B cell (primary cell): Measurements from ENCODE around the gene BTD. TPM values are rescaled to one million over a fixed set of nuclear protein-coding genes. Genes with fewer than 3 reads are reported as not detected.

ENCODE experiments used
- ATAC-seq: fragments of 200-7000 bp; cut with Tn5 transposase; one replicate; pipeline ENCODE4 v1.10.0; 2021; ENCODE audit warnings: low read depth, mild to moderate bottlenecking, moderate number of reproducible peaks, moderate library complexity
- CTCF ChIA-PET: fragments of 350-600 bp; sonication (Branson Sonifier 250); formaldehyde crosslinking; loops from one replicate; lab custom pipeline; 2021; ENCODE audit warnings: antibody characterized with exemption, inconsistent platforms; lab: Charles Lee
- POLR2A ChIA-PET: fragments of 350-600 bp; sonication (Branson Sonifier 250); formaldehyde crosslinking; loops from one replicate; lab custom pipeline; 2021; ENCODE audit warnings: antibody characterized with exemption; lab: Charles Lee
- DNase-seq: peaks from one replicate; pipeline ENCODE4 v3.0.0; 2013
- H2AFZ ChIP-seq: 2 replicates; pipeline ENCODE4 v1.6.1; 2012; ENCODE audit warnings: mild to moderate bottlenecking, low read depth, low read length; ENCODE audit not compliant: insufficient read depth, poor library complexity, severe bottlenecking
- H3K27ac ChIP-seq, 2 donors: 1 replicate in 1 of 2; 2 replicates in 1 of 2; pipeline ENCODE4 v1.5.1; 2012 to 2013; ENCODE audit warnings: low read length in 2 of 2, mild to moderate bottlenecking in 2 of 2, moderate library complexity in 1 of 2
- H3K27me3 ChIP-seq, 4 experiments: fragments of 200-600 bp in 1 of 4; sonication (generic) in 1 of 4; replicated peaks in 1 of 4; 1 replicate in 2 of 4; 2 replicates in 2 of 4; pipeline versions ENCODE4 v1.6.1 to v1.7.0; 2013 to 2016; ENCODE audit warnings: low read length in 3 of 4, mild to moderate bottlenecking in 2 of 4, mixed read lengths in 1 of 4, moderate library complexity in 1 of 4; ENCODE audit not compliant: insufficient read depth in 4 of 4, control insufficient read depth in 3 of 4; ENCODE audit errors: control extremely low read depth in 1 of 4
- H3K36me3 ChIP-seq, 2 experiments: replicated peaks in 1 of 2; 1 replicate in 1 of 2; 2 replicates in 1 of 2; pipeline versions ENCODE4 v1.6.1 to v1.7.1; 2013; ENCODE audit warnings: low read length in 1 of 2; ENCODE audit not compliant: insufficient read depth in 2 of 2, control insufficient read depth in 1 of 2; ENCODE audit errors: control extremely low read depth in 1 of 2, extremely low read depth in 1 of 2
- H3K4me1 ChIP-seq, 2 donors: fragments of 200-600 bp in 1 of 2; sonication (generic) in 1 of 2; 1 replicate in 1 of 2; 2 replicates in 1 of 2; pipeline versions ENCODE4 v1.5.1 to v1.6.1; 2013 to 2017; ENCODE audit warnings: low read length in 2 of 2; ENCODE audit not compliant: control insufficient read depth in 2 of 2, insufficient read depth in 2 of 2
- H3K4me2 ChIP-seq: replicated peaks from 2 replicates; pipeline ENCODE3; 2012; ENCODE audit warnings: mild to moderate bottlenecking, low read depth, low read length; ENCODE audit not compliant: poor library complexity, severe bottlenecking
- H3K4me3 ChIP-seq, 5 experiments: fragments of 200-600 bp in 1 of 5; sonication (generic) in 1 of 5; 1 replicate in 3 of 5; 2 replicates in 2 of 5; pipeline versions ENCODE4 v1.5.1 to v1.7.0; 2011 to 2016; ENCODE audit warnings: low read length in 4 of 5, mild to moderate bottlenecking in 4 of 5, low read depth in 2 of 5, control low read depth in 1 of 5, moderate library complexity in 1 of 5; ENCODE audit not compliant: insufficient read depth in 1 of 5; ENCODE audit errors: control extremely low read depth in 1 of 5, extremely low read depth in 1 of 5
- H3K79me2 ChIP-seq: fragments of 200-600 bp; sonication (generic); one replicate; pipeline ENCODE4 v1.6.0; 2016; ENCODE audit warnings: low read length; ENCODE audit not compliant: control insufficient read depth, insufficient read depth
- H3K9ac ChIP-seq: fragments of 200-600 bp; sonication (generic); 2 replicates; pipeline ENCODE4 v1.6.1; 2017; ENCODE audit warnings: mild to moderate bottlenecking, low read length, moderate library complexity
- H3K9me3 ChIP-seq, 3 donors: one replicate each; pipeline versions ENCODE4 v1.6.1 to v1.7.1; 2013; ENCODE audit warnings: low read length in 2 of 3; ENCODE audit not compliant: control insufficient read depth in 2 of 3, insufficient read depth in 1 of 3; ENCODE audit errors: control extremely low read depth in 1 of 3
- H4K20me1 ChIP-seq: 2 replicates; pipeline ENCODE4 v1.6.0; 2012; ENCODE audit warnings: mild to moderate bottlenecking, low read length; ENCODE audit not compliant: insufficient read depth, control insufficient read depth, poor library complexity, severe bottlenecking
- H3K27ac Mint-ChIP-seq: one replicate; pipeline ENCODE4 v1.8.0; 2021; ENCODE audit warnings: mixed read lengths
- H3K27me3 Mint-ChIP-seq: one replicate; pipeline ENCODE4 v1.8.0; 2021; ENCODE audit warnings: mixed read lengths
- H3K4me1 Mint-ChIP-seq: one replicate; pipeline ENCODE4 v1.8.0; 2021; ENCODE audit warnings: mixed read lengths
- H3K4me3 Mint-ChIP-seq: one replicate; pipeline ENCODE4 v1.8.0; 2021; ENCODE audit warnings: mixed read lengths
- H3K9me3 Mint-ChIP-seq: one replicate; pipeline ENCODE4 v1.8.0; 2022; ENCODE audit warnings: mixed read lengths; ENCODE audit not compliant: insufficient read depth
- EZH2 ChIP-seq: IDR thresholded peaks from 2 replicates; pipeline ENCODE4 v1.6.1; 2012; ENCODE audit warnings: borderline replicate concordance, low read depth, mild to moderate bottlenecking, moderate library complexity, low read length; ENCODE audit not compliant: insufficient read depth, poor library complexity, severe bottlenecking
- WGBS: methylation state at CpG from one replicate; pipeline ENCODE4 v1.1.5; 2013; ENCODE audit warnings: missing lambda C conversion rate; ENCODE audit not compliant: insufficient coverage; 5-methylcytosine and 5-hydroxymethylcytosine counted together
- intact Hi-C: fragments of 100-400 bp; cut with micrococcal nuclease; formaldehyde crosslinking; loops from one replicate; pipeline ENCODE4 v1.10.0; 2022
- polyA plus RNA-seq: library from polyadenylated mRNA; depleted of rRNA; stranded (reverse); fragments of >200 nt; gene quantifications from 2 replicates; pipeline ENCODE4 v1.2.3, GENCODE V29; 2012
- total RNA-seq, 2 donors: library from RNA; stranded (reverse); fragments of 120-200 nt in 1 of 2; gene quantifications; 1 replicate in 1 of 2; 2 replicates in 1 of 2; pipeline versions ENCODE4 v1.2.3 to v1.2.4, GENCODE V29; 2013 to 2022
- TF ChIP-seq, protein P1 (sequence below): fragments of 200-600 bp; IDR thresholded peaks from one replicate; pipeline ENCODE4 v1.8.0; 2022; ENCODE audit warnings: antibody characterized with exemption, mild to moderate bottlenecking

BTD gene
- total and polyA plus RNA-seq, 2 donors (not counting 1 experiment from before 2014, with no cell fraction given): 8.2 to 25.3 TPM

- Histone ChIP-seq H2AFZ (no peak overlapping the region), H3K27me3 (no peaks in the 10 kb centered on the region), H3K27ac (no peak overlapping the region), H3K79me2 (peaks cover 22% of the 10 kb centered on the region), H3K36me3 (peaks cover 0 to 1% of the 10 kb centered on the region in 2 experiments), H4K20me1 (no peaks in the 10 kb centered on the region), H3K4me2 (no peak overlapping the region), H3K4me1 (peaks cover 0 to 4% of the 10 kb centered on the region in 2 donors), H3K9me3 (peaks cover 4 to 23% (median 9%) of the 10 kb centered on the region in 3 donors), H3K9ac (no peak overlapping the region), H3K4me3 (no peak overlapping the region)
- POLR2A ChIA-PET: no interaction called here
- 86% methylated on average over 2 of the region's 4 CpGs for WGBS
- no peak overlapping the region for H3K4me3 Mint-ChIP-seq
- peaks cover 4% of the 10 kb centered on the region for H3K4me1 Mint-ChIP-seq
- TF ChIP-seq, protein P1, sequence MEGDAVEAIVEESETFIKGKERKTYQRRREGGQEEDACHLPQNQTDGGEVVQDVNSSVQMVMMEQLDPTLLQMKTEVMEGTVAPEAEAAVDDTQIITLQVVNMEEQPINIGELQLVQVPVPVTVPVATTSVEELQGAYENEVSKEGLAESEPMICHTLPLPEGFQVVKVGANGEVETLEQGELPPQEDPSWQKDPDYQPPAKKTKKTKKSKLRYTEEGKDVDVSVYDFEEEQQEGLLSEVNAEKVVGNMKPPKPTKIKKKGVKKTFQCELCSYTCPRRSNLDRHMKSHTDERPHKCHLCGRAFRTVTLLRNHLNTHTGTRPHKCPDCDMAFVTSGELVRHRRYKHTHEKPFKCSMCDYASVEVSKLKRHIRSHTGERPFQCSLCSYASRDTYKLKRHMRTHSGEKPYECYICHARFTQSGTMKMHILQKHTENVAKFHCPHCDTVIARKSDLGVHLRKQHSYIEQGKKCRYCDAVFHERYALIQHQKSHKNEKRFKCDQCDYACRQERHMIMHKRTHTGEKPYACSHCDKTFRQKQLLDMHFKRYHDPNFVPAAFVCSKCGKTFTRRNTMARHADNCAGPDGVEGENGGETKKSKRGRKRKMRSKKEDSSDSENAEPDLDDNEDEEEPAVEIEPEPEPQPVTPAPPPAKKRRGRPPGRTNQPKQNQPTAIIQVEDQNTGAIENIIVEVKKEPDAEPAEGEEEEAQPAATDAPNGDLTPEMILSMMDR: no peak
- TF ChIP-seq EZH2: no peak
- H3K27ac Mint-ChIP-seq: no peak overlapping the region
- CTCF ChIA-PET: no interaction called here
- ATAC-seq (no peak), DNase-seq (no peak)
- H3K9me3 Mint-ChIP-seq: peaks cover 21% of the 10 kb centered on the region
- no peaks in the 10 kb centered on the region for H3K27me3 Mint-ChIP-seq
- intact Hi-C loops: no loop called here
Measured at GRCh38 chr3:15623535-15624440, 22.2 kb downstream of the BTD start.

DNA sequence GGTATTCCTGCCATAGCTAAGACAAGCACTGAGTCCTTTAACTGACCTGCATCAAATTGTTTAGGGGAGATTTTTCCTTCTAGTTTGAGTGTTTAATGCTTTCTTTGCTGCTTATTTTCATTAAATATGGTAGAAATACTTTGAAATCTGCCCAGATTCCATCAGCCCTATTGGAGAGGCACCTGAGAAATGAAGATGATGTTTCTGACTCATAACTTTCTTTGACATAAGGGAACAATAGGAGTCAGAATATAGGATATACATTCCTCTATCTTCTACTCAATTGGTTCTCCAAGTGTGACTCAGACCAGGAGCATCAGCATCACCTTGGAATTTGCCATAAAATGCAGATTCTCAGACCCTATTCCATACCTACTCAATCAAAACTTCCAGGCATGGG lies 27.4 kb downstream of the BTD start:
- ATAC-seq: no peak
- intact Hi-C loops: no loop called here
- no peaks in the 10 kb centered on the region for H3K27me3 ChIP-seq
- CTCF ChIA-PET: interaction anchor here (1.0 to 6.7 kb wide), 6 partner anchors 14 to 619 kb away, joined by 3 to 87 read pairs (median 4); partner anchors contain the start of gene ANKRD28
- H3K9ac ChIP-seq: no peak overlapping the region
- no peak for DNase-seq
- H4K20me1 ChIP-seq: no peaks in the 10 kb centered on the region
- Mint-ChIP-seq H3K4me3 (no peak overlapping the region), H3K4me1 (peaks cover 17% of the 10 kb centered on the region), H3K27me3 (no peaks in the 10 kb centered on the region), H3K9me3 (no peaks in the 10 kb centered on the region), H3K27ac (no peak overlapping the region)
- no peak overlapping the region for H3K4me3 ChIP-seq
- H3K9me3 ChIP-seq: no peaks in the 10 kb centered on the region
- no peak overlapping the region for H2AFZ ChIP-seq
- H3K79me2 ChIP-seq: peaks cover 19% of the 10 kb centered on the region
- no peak for TF ChIP-seq EZH2
- TF ChIP-seq, protein P1: no peak
- no peaks in the 10 kb centered on the region for H3K36me3 ChIP-seq
- no peak overlapping the region for H3K4me2 ChIP-seq
- POLR2A ChIA-PET: no interaction called here
- H3K4me1 ChIP-seq: peaks cover 9 to 11% of the 10 kb centered on the region in 2 donors
- no peak overlapping the region for H3K27ac ChIP-seq
